Measurements from ENCODE around the gene COL1A1.

COL1A1 gene

DNA sequence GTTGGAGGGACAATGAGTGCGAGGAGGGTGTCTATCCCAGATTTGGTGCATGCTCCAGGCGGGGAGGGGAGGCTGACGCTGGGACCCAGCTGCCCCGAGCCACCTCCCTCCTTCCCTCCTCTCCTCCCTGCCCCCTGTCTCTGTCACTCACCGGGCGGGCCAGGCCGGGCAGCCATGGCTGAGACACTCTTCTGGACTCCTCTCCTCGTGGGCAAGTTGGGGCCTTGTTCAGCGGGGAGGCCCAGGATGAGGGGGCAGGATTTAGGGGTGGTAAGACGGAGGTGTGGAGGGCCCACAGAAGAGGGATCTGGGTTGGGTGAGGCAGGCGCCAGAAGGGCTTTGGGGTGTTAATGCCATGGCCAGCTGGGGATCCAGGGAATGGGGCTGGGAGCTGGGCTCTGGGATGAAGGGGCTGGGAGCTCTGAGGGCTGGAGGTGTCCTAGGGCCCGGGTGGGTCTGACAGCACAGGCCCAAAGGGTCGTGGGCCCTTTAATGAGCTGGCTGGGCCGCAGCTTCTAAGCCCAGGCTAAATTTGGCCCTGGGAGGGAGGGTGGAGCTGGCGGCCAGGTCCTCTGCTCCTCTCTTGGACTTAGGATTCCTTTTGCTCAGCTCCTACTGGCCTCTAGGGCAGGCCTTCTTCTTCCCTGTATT, 35.4 kb downstream of the COL1A1 start, which contains the start of gene SGCA (continued):
- TF ChIP-seq ZC3H10 (CRISPR knock-in tag; IDR thresholded peaks at IDR 0.05) (no peak), ZNF70 (CRISPR knock-in tag; IDR thresholded peaks at IDR 0.05) (no peak), TCF4 (CRISPR knock-in tag; IDR thresholded peaks at IDR 0.05; ENCODE audit: borderline replicate concordance) (no peak), PATZ1 (CRISPR knock-in tag; IDR thresholded peaks at IDR 0.05; ENCODE audit: borderline replicate concordance) (no peak), OSR1 (CRISPR knock-in tag; IDR thresholded peaks at IDR 0.05) (no peak)
- TF ChIP-seq, protein P1, sequence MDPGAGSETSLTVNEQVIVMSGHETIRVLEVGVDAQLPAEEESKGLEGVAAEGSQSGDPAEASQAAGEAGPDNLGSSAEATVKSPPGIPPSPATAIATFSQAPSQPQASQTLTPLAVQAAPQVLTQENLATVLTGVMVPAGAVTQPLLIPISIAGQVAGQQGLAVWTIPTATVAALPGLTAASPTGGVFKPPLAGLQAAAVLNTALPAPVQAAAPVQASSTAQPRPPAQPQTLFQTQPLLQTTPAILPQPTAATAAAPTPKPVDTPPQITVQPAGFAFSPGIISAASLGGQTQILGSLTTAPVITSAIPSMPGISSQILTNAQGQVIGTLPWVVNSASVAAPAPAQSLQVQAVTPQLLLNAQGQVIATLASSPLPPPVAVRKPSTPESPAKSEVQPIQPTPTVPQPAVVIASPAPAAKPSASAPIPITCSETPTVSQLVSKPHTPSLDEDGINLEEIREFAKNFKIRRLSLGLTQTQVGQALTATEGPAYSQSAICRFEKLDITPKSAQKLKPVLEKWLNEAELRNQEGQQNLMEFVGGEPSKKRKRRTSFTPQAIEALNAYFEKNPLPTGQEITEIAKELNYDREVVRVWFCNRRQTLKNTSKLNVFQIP (CRISPR knock-in tag; IDR thresholded peaks at IDR 0.05; ENCODE audit: borderline replicate concordance, low read depth), result no peak

GRCh38 chr17:50165466-50165865, 36.0 kb downstream of the COL1A1 start:
- TF ChIP-seq PATZ1 (CRISPR knock-in tag; IDR thresholded peaks at IDR 0.05; ENCODE audit: borderline replicate concordance) (no peak), ESRRG (CRISPR knock-in tag; IDR thresholded peaks at IDR 0.05) (no peak)
- TF ChIP-seq, protein P1 (CRISPR knock-in tag; IDR thresholded peaks at IDR 0.05; ENCODE audit: borderline replicate concordance, low read depth), result no peak
- no peak for ATAC-seq

- TF ChIP-seq, protein P2, sequence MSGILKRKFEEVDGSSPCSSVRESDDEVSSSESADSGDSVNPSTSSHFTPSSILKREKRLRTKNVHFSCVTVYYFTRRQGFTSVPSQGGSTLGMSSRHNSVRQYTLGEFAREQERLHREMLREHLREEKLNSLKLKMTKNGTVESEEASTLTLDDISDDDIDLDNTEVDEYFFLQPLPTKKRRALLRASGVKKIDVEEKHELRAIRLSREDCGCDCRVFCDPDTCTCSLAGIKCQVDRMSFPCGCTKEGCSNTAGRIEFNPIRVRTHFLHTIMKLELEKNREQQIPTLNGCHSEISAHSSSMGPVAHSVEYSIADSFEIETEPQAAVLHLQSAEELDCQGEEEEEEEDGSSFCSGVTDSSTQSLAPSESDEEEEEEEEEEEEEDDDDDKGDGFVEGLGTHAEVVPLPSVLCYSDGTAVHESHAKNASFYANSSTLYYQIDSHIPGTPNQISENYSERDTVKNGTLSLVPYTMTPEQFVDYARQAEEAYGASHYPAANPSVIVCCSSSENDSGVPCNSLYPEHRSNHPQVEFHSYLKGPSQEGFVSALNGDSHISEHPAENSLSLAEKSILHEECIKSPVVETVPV (CRISPR knock-in tag; IDR thresholded peaks at IDR 0.05), result no peak
- TF ChIP-seq RARB (CRISPR knock-in tag; IDR thresholded peaks at IDR 0.05), result no peak
- no peak for TF ChIP-seq ISL1 (CRISPR knock-in tag; IDR thresholded peaks at IDR 0.05)
- TF ChIP-seq ZNF565 (CRISPR knock-in tag; conservative IDR thresholded peaks at IDR 0.05; ENCODE audit: low read depth), result no peak
- TF ChIP-seq ESRRG (CRISPR knock-in tag; IDR thresholded peaks at IDR 0.05), result no peak
- ATAC-seq, result no peak
Measured at GRCh38 chr17:50165066-50165465, 36.4 kb downstream of the COL1A1 start.

GRCh38 chr17:50164697-50164988, 36.8 kb downstream of the COL1A1 start:
- TF ChIP-seq ARNTL (CRISPR knock-in tag; IDR thresholded peaks at IDR 0.05; ENCODE audit: borderline replicate concordance, low read depth), result no peak
- TF ChIP-seq, protein P3, sequence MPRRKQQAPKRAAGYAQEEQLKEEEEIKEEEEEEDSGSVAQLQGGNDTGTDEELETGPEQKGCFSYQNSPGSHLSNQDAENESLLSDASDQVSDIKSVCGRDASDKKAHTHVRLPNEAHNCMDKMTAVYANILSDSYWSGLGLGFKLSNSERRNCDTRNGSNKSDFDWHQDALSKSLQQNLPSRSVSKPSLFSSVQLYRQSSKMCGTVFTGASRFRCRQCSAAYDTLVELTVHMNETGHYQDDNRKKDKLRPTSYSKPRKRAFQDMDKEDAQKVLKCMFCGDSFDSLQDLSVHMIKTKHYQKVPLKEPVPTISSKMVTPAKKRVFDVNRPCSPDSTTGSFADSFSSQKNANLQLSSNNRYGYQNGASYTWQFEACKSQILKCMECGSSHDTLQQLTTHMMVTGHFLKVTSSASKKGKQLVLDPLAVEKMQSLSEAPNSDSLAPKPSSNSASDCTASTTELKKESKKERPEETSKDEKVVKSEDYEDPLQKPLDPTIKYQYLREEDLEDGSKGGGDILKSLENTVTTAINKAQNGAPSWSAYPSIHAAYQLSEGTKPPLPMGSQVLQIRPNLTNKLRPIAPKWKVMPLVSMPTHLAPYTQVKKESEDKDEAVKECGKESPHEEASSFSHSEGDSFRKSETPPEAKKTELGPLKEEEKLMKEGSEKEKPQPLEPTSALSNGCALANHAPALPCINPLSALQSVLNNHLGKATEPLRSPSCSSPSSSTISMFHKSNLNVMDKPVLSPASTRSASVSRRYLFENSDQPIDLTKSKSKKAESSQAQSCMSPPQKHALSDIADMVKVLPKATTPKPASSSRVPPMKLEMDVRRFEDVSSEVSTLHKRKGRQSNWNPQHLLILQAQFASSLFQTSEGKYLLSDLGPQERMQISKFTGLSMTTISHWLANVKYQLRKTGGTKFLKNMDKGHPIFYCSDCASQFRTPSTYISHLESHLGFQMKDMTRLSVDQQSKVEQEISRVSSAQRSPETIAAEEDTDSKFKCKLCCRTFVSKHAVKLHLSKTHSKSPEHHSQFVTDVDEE (CRISPR knock-in tag; IDR thresholded peaks at IDR 0.05), result no peak
- no peak for TF ChIP-seq PPARA (CRISPR knock-in tag; IDR thresholded peaks at IDR 0.05; ENCODE audit: borderline replicate concordance)
- TF ChIP-seq, protein P1 (CRISPR knock-in tag; IDR thresholded peaks at IDR 0.05; ENCODE audit: borderline replicate concordance, low read depth), result no peak
- no peak for TF ChIP-seq BACH2 (CRISPR knock-in tag; IDR thresholded peaks at IDR 0.05; ENCODE audit: borderline replicate concordance)
- no peak for TF ChIP-seq ISL1 (CRISPR knock-in tag; IDR thresholded peaks at IDR 0.05)
- no peak for TF ChIP-seq SNAI2 (CRISPR knock-in tag; IDR thresholded peaks at IDR 0.05)
- ATAC-seq, result no peak

Measured in SK-N-SH treated with all-trans-retinoic acid at 6 μM for 48 hours (cell line).